ENCODE data around the gene TMEM151A. TPM values are rescaled to one million over a fixed set of nuclear protein-coding genes. Genes with fewer than 3 reads are reported as not detected.

Gene TMEM151A
- total RNA-seq, 1 donor from 2014 or later, result not detected

GRCh38 chr11:66333220-66333877 is 41.7 kb downstream of the TMEM151A start:
- TF ChIP-seq CTCF (IDR thresholded peaks at IDR 0.05), result no peak
- no peak for TF ChIP-seq EZH2 (IDR thresholded peaks at IDR 0.05)
- no peak for TF ChIP-seq EZH2phosphoT487 (IDR thresholded peaks at IDR 0.05)
- peaks cover 12% of the 10 kb centered on the region for H3F3A ChIP-seq (ENCODE audit: low read depth)
- DNase-seq (ENCODE audit: low spot score), result no peak
- no peaks in the 10 kb centered on the region for H3K79me2 ChIP-seq (ENCODE audit: low read depth)
- Mint-ChIP-seq H3K4me1 (peaks cover 31% of the 10 kb centered on the region), H3K4me3 (no peak overlapping the region), H3K27ac (no peak overlapping the region), H3K27me3 (ENCODE audit: insufficient read depth, low read depth) (peaks cover 3% of the 10 kb centered on the region), H3K36me3 (no peaks in the 10 kb centered on the region), H3K9me3 (no peaks in the 10 kb centered on the region)
- no peak overlapping the region for H3K27ac ChIP-seq
- no peaks in the 10 kb centered on the region for H3K36me3 ChIP-seq
- H3K9me3 ChIP-seq (ENCODE audit: low read depth), result no peaks in the 10 kb centered on the region
- no peak overlapping the region for H2AFZ ChIP-seq (replicated peaks)
- H4K20me1 ChIP-seq (ENCODE audit: low read depth), result peaks cover 5% of the 10 kb centered on the region
- H3K4me3 ChIP-seq, result no peak overlapping the region
- H3K27me3 ChIP-seq, result peaks cover 8% of the 10 kb centered on the region
- no peak overlapping the region for H3K4me2 ChIP-seq
- H3K4me1 ChIP-seq, result peaks cover 15% of the 10 kb centered on the region
- no peak overlapping the region for H3K9ac ChIP-seq

- no peak overlapping the region for H3K4me3 ChIP-seq
- peaks cover 12% of the 10 kb centered on the region for H3F3A ChIP-seq (ENCODE audit: low read depth)
- Mint-ChIP-seq H3K27ac (no peak overlapping the region), H3K36me3 (no peaks in the 10 kb centered on the region), H3K4me1 (peaks cover 27% of the 10 kb centered on the region), H3K4me3 (peak overlapping the region; percentile 53), H3K9me3 (no peaks in the 10 kb centered on the region), H3K27me3 (ENCODE audit: insufficient read depth, low read depth) (peaks cover 3% of the 10 kb centered on the region)
- TF ChIP-seq CTCF (IDR thresholded peaks at IDR 0.05) (no peak), EZH2 (IDR thresholded peaks at IDR 0.05) (no peak), EZH2phosphoT487 (IDR thresholded peaks at IDR 0.05) (no peak)
- DNase-seq (ENCODE audit: low spot score), result no peak
- no peak overlapping the region for H3K4me2 ChIP-seq
- H3K9me3 ChIP-seq (ENCODE audit: low read depth), result no peaks in the 10 kb centered on the region
- H3K4me1 ChIP-seq, result peaks cover 11% of the 10 kb centered on the region
- H3K79me2 ChIP-seq (ENCODE audit: low read depth), result no peaks in the 10 kb centered on the region
- H3K27me3 ChIP-seq, result peaks cover 5% of the 10 kb centered on the region
- H3K9ac ChIP-seq, result no peak overlapping the region
- H3K27ac ChIP-seq, result no peak overlapping the region
- no peaks in the 10 kb centered on the region for H3K36me3 ChIP-seq
- H4K20me1 ChIP-seq (ENCODE audit: low read depth), result peaks cover 5% of the 10 kb centered on the region
- no peak overlapping the region for H2AFZ ChIP-seq (replicated peaks)
These were observed 42.4 kb downstream of the TMEM151A start for GRCh38 chr11:66333896-66334604.

GRCh38 chr11:66334605-66335442 is 43.1 kb downstream of the TMEM151A start:
- Mint-ChIP-seq H3K4me3 (peak overlapping the region; percentile 81), H3K9me3 (no peaks in the 10 kb centered on the region), H3K27me3 (ENCODE audit: insufficient read depth, low read depth) (peaks cover 3% of the 10 kb centered on the region), H3K36me3 (no peaks in the 10 kb centered on the region), H3K27ac (no peak overlapping the region), H3K4me1 (peaks cover 27% of the 10 kb centered on the region)
- Histone ChIP-seq H3K9me3 (ENCODE audit: low read depth) (no peaks in the 10 kb centered on the region), H3K4me3 (no peak overlapping the region), H3F3A (ENCODE audit: low read depth) (peaks cover 12% of the 10 kb centered on the region), H2AFZ (replicated peaks) (no peak overlapping the region), H3K27me3 (peaks cover 5% of the 10 kb centered on the region), H3K27ac (no peak overlapping the region), H3K9ac (no peak overlapping the region), H3K4me1 (peaks cover 11% of the 10 kb centered on the region), H3K36me3 (no peaks in the 10 kb centered on the region), H3K79me2 (ENCODE audit: low read depth) (no peaks in the 10 kb centered on the region), H3K4me2 (peak overlapping the region; percentile 85), H4K20me1 (ENCODE audit: low read depth) (peaks cover 5% of the 10 kb centered on the region)
- TF ChIP-seq EZH2 (IDR thresholded peaks at IDR 0.05), result no peak
- TF ChIP-seq EZH2phosphoT487 (IDR thresholded peaks at IDR 0.05), result no peak
- TF ChIP-seq CTCF (IDR thresholded peaks at IDR 0.05), result no peak
- DNase-seq (ENCODE audit: low spot score), result no peak

All from neural progenitor cell (in vitro differentiated cells).